OCI-LY1 (cell line): ENCODE results near the gene CKB.

ENCODE experiments used
- EZH2 ChIP-seq: fragments of 200-600 bp; sonication (generic), shearing (Covaris generic); IDR thresholded peaks from 2 replicates; pipeline ENCODE4 v1.8.0; 2017; ENCODE audit warnings: borderline replicate concordance, mixed run types, mild to moderate bottlenecking, antibody characterized with exemption, low read length, moderate library complexity, mixed read lengths
- TF ChIP-seq, protein P1 (sequence below): fragments of 200-600 bp; sonication (generic), shearing (Covaris generic); IDR thresholded peaks from 2 replicates; pipeline ENCODE4 v1.5.1; 2017; ENCODE audit warnings: mild to moderate bottlenecking, antibody characterized with exemption, low read length, moderate library complexity, mixed read lengths

- TF ChIP-seq, protein P1, sequence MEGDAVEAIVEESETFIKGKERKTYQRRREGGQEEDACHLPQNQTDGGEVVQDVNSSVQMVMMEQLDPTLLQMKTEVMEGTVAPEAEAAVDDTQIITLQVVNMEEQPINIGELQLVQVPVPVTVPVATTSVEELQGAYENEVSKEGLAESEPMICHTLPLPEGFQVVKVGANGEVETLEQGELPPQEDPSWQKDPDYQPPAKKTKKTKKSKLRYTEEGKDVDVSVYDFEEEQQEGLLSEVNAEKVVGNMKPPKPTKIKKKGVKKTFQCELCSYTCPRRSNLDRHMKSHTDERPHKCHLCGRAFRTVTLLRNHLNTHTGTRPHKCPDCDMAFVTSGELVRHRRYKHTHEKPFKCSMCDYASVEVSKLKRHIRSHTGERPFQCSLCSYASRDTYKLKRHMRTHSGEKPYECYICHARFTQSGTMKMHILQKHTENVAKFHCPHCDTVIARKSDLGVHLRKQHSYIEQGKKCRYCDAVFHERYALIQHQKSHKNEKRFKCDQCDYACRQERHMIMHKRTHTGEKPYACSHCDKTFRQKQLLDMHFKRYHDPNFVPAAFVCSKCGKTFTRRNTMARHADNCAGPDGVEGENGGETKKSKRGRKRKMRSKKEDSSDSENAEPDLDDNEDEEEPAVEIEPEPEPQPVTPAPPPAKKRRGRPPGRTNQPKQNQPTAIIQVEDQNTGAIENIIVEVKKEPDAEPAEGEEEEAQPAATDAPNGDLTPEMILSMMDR: no peak
- TF ChIP-seq EZH2: no peak
Measured at GRCh38 chr14:103508521-103509329, 13.9 kb downstream of the CKB start.
